ENCODE results near the gene ERC2.

The ERC2 gene

DNA sequence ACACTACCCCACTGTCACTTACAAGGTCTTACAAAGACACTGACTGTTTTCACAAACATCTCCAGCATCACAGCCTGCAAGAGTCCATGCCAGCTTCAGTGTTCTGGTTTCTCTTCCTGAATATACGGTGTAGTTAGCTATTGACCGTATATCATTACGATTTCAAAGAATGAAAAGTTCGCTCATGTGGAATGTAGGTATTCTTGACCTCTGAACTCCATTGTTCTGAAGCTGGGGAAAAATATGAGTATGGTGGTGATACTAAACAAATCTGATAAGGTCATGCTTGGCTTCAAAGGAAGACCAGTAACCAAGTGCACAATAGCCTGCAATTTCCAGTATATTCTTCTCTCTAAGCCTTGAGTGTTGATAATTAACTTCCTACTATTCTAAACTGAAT lies 665.5 kb downstream of the ERC2 start:
- Mint-ChIP-seq H3K27me3 (ENCODE audit: low read depth) (no peaks in the 10 kb centered on the region), H3K4me1 (no peaks in the 10 kb centered on the region)
- TF ChIP-seq, protein P1, sequence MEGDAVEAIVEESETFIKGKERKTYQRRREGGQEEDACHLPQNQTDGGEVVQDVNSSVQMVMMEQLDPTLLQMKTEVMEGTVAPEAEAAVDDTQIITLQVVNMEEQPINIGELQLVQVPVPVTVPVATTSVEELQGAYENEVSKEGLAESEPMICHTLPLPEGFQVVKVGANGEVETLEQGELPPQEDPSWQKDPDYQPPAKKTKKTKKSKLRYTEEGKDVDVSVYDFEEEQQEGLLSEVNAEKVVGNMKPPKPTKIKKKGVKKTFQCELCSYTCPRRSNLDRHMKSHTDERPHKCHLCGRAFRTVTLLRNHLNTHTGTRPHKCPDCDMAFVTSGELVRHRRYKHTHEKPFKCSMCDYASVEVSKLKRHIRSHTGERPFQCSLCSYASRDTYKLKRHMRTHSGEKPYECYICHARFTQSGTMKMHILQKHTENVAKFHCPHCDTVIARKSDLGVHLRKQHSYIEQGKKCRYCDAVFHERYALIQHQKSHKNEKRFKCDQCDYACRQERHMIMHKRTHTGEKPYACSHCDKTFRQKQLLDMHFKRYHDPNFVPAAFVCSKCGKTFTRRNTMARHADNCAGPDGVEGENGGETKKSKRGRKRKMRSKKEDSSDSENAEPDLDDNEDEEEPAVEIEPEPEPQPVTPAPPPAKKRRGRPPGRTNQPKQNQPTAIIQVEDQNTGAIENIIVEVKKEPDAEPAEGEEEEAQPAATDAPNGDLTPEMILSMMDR (IDR thresholded peaks at IDR 0.05; ENCODE audit: unreplicated experiment in 3 of 3) = no peak

DNA sequence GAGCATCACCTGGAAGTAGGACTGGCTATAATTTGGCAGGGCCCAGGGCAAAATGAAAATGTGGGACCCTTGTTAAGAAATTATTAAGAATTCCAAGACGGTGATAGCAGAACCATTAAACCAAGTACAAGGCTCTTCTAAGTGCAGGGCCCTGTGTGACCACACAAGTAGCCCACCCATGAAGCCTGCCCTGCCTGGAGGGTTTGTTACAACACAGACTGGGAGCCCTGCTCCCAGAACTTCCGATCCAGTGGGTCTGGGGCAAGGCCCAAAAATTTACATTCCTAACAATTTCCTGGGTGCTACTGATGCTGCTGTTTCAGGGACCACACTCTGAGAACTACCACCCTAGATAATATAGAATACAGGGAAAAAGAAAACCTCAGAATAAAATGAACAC lies 666.6 kb downstream of the ERC2 start:
- H3K27ac Mint-ChIP-seq = no peak overlapping the region
- no peaks in the 10 kb centered on the region for H3K4me1 Mint-ChIP-seq
- TF ChIP-seq, protein P1 (IDR thresholded peaks at IDR 0.05; ENCODE audit: unreplicated experiment in 3 of 3) = no peak
- no peak overlapping the region for H3K4me3 Mint-ChIP-seq
- H3K27me3 Mint-ChIP-seq (ENCODE audit: low read depth) = no peaks in the 10 kb centered on the region
- H3K36me3 Mint-ChIP-seq (ENCODE audit: low read depth) = peaks cover 4% of the 10 kb centered on the region
- peaks cover 4% of the 10 kb centered on the region for H3K9me3 Mint-ChIP-seq

More for the DNA sequence above, 665.5 kb downstream of the ERC2 start:
- Mint-ChIP-seq H3K36me3 (ENCODE audit: low read depth) (peaks cover 2% of the 10 kb centered on the region), H3K9me3 (peaks cover 3% of the 10 kb centered on the region), H3K4me3 (no peak overlapping the region), H3K27ac (no peak overlapping the region)

DNA sequence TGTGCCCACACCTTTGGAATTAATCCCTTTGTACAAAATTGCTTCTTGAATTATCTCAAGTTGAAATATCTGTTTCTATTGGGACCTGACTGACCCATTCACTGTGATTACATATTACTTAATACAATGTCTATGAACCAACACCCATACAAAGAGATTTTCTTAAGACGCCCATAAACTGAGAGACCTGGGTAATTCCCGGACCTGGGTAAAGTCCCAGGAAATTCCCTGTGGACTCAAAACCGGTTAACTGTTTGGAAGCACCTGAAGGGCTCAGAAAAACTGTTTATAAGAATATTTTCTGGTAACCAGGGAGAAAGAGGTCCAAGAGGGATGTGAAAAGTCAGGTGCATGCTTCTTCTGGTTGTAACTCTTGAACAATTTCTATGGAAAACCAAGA lies 667.2 kb downstream of the ERC2 start:
- TF ChIP-seq, protein P1 (IDR thresholded peaks at IDR 0.05; ENCODE audit: unreplicated experiment in 3 of 3) = no peak
- Mint-ChIP-seq H3K9me3 (peaks cover 4% of the 10 kb centered on the region), H3K36me3 (ENCODE audit: low read depth) (peaks cover 4% of the 10 kb centered on the region), H3K27me3 (ENCODE audit: low read depth) (no peaks in the 10 kb centered on the region), H3K27ac (no peak overlapping the region), H3K4me1 (peaks cover under 1% of the 10 kb centered on the region), H3K4me3 (no peak overlapping the region)

DNA sequence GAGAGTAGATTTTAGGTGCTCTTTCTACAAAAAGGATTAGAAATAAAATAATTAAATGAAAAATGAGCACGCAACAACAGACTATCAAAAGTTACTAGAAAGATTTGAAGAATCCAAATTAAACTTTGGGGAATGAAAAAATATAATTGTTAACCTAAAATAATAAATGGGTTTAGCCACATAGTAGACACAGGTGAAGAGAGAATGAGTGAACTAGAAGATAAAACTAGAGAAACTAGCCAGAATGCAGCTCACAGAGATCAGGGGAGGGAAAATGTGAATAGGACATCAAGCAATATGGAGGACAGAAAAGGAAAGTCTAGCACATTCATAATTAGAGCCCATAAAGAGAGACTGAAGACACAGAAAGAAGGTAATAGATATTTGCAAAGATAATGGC lies 670.5 kb downstream of the ERC2 start:
- H3K36me3 Mint-ChIP-seq (ENCODE audit: low read depth) = peaks cover 4% of the 10 kb centered on the region
- H3K4me3 Mint-ChIP-seq = no peak overlapping the region
- H3K9me3 Mint-ChIP-seq = peaks cover 4% of the 10 kb centered on the region
- TF ChIP-seq, protein P1 (IDR thresholded peaks at IDR 0.05; ENCODE audit: unreplicated experiment in 3 of 3) = no peak
- H3K4me1 Mint-ChIP-seq = peaks cover 8% of the 10 kb centered on the region
- H3K27me3 Mint-ChIP-seq (ENCODE audit: low read depth) = no peaks in the 10 kb centered on the region
- no peak overlapping the region for H3K27ac Mint-ChIP-seq

DNA sequence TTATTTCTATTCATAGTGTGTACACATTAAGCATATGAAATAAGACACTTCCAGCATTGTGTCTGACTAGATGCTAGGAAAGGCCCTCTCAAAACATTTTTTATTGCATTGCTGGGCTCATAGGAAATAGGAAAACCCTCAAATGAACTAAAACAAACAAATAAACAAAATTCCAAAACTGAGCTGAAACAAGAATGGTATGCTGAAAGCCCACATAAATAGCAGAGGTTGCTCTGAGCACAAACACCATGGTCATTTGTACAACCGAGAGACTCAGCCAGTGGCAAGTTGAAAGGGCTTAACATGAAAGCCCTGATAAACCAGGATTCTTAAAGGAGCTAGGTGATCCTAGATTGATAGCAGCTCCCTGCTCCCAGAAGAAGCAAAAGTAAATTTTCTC lies 671.2 kb downstream of the ERC2 start:
- no peaks in the 10 kb centered on the region for H3K27me3 Mint-ChIP-seq (ENCODE audit: low read depth)
- no peak overlapping the region for H3K4me3 Mint-ChIP-seq
- TF ChIP-seq, protein P1 (IDR thresholded peaks at IDR 0.05; ENCODE audit: unreplicated experiment in 3 of 3) = no peak
- H3K4me1 Mint-ChIP-seq = peaks cover 8% of the 10 kb centered on the region
- H3K9me3 Mint-ChIP-seq = peaks cover 4% of the 10 kb centered on the region
- H3K27ac Mint-ChIP-seq = no peak overlapping the region
- H3K36me3 Mint-ChIP-seq (ENCODE audit: low read depth) = peaks cover 4% of the 10 kb centered on the region

DNA sequence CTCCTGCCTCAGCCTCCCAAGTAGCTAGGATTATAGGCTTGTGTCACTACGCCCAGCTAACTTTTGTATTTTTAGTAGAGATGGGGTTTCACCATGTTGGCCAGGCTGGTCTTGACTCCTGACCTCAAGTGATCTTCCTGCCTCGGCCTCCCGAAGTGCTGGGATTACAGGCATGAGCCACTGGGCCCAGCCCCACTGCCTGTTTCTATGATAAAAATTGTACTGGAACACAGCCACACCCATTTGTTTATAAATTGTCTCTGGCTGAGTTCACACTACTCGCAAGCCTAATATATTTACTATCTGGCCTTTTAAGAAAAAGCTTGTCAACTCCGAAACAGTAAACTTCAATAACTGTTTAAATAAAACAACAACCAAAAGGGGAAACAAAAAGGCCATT lies 671.7 kb downstream of the ERC2 start:
- H3K4me1 Mint-ChIP-seq = peaks cover 8% of the 10 kb centered on the region
- no peaks in the 10 kb centered on the region for H3K27me3 Mint-ChIP-seq (ENCODE audit: low read depth)
- H3K9me3 Mint-ChIP-seq = peaks cover 4% of the 10 kb centered on the region
- H3K36me3 Mint-ChIP-seq (ENCODE audit: low read depth) = peaks cover 4% of the 10 kb centered on the region
- TF ChIP-seq, protein P1 (IDR thresholded peaks at IDR 0.05; ENCODE audit: unreplicated experiment in 3 of 3) = no peak
- H3K4me3 Mint-ChIP-seq = no peak overlapping the region
- no peak overlapping the region for H3K27ac Mint-ChIP-seq
